Stimulated activated CD8-positive, alpha-beta memory T cell treated with anti-CD3 and anti-CD28 coated beads, Interleukin-12 subunit alpha, Interleukin-12 subunit beta, amount 100 ng/mL, for 4 hours (primary cell): ENCODE results near the gene KIF6.

Source experiments
- DNase-seq: peaks from one replicate; pipeline ENCODE4 v3.0.0-alpha.2; 2020; ENCODE audit warnings: low read depth

KIF6 gene

GRCh38 chr6:39281312-39281980, 443.8 kb downstream of the KIF6 start:
- no peak for DNase-seq

- no peak for DNase-seq
Observed at GRCh38 chr6:39280247-39280731, 444.9 kb downstream of the KIF6 start.
